MM.1S (cell line): ENCODE measurements around the gene DLG5.

ENCODE experiments used
- DNase-seq: peaks from one replicate; pipeline ENCODE4 v3.0.0-alpha.2; 2015
- H2AFZ ChIP-seq: fragments of 300-600 bp; sonication (generic); 2 replicates; pipeline ENCODE4 v1.6.0; 2016; ENCODE audit warnings: antibody characterized with exemption, low read length
- H3F3A ChIP-seq: fragments of 300-600 bp; sonication (generic); 2 replicates; pipeline ENCODE4 v1.6.1; 2016; ENCODE audit warnings: mild to moderate bottlenecking, antibody characterized with exemption, low read length, moderate library complexity, mixed read lengths; ENCODE audit not compliant: insufficient read depth
- H3K27ac ChIP-seq: fragments of 300-600 bp; sonication (generic); 2 replicates; pipeline ENCODE4 v1.5.1; 2016; ENCODE audit warnings: mild to moderate bottlenecking, low read length
- H3K27me3 ChIP-seq: fragments of 300-600 bp; sonication (generic); replicated peaks from 2 replicates; pipeline ENCODE4 v1.6.0; 2016; ENCODE audit warnings: low read length; ENCODE audit not compliant: insufficient read depth
- H3K36me3 ChIP-seq: fragments of 300-600 bp; sonication (generic); replicated peaks from 2 replicates; pipeline ENCODE4 v1.6.1; 2016; ENCODE audit warnings: mild to moderate bottlenecking, low read length, mixed read lengths; ENCODE audit not compliant: insufficient read depth
- H3K4me1 ChIP-seq: fragments of 300-600 bp; sonication (generic); 2 replicates; pipeline ENCODE4 v1.6.1; 2016; ENCODE audit warnings: low read length, mixed read lengths
- H3K4me2 ChIP-seq: fragments of 300-600 bp; sonication (generic); 2 replicates; pipeline ENCODE4 v1.6.0; 2016; ENCODE audit warnings: low read depth, low read length
- H3K4me3 ChIP-seq: fragments of 300-600 bp; sonication (generic); 2 replicates; pipeline ENCODE4 v1.5.1; 2016; ENCODE audit warnings: low read length, mixed read lengths
- H3K79me2 ChIP-seq: fragments of 300-600 bp; sonication (generic); 2 replicates; pipeline ENCODE4 v1.6.1; 2016; ENCODE audit warnings: mixed run types, low read length, mixed read lengths
- H3K9ac ChIP-seq: fragments of 300-600 bp; sonication (generic); 2 replicates; pipeline ENCODE4 v1.6.1; 2016; ENCODE audit warnings: low read length, mixed read lengths
- H3K9me2 ChIP-seq: fragments of 300-600 bp; sonication (generic); replicated peaks from 2 replicates; pipeline ENCODE4 v1.6.1; 2016; ENCODE audit warnings: mild to moderate bottlenecking, low read length, mixed read lengths; ENCODE audit not compliant: insufficient read depth
- H3K9me3 ChIP-seq: fragments of 300-600 bp; sonication (generic); replicated peaks from 2 replicates; pipeline ENCODE4 v1.6.1; 2016; ENCODE audit warnings: mild to moderate bottlenecking, low read length, mixed read lengths; ENCODE audit not compliant: insufficient read depth
- H4K20me1 ChIP-seq: fragments of 300-600 bp; sonication (generic); 2 replicates; pipeline ENCODE4 v1.6.1; 2016; ENCODE audit warnings: mild to moderate bottlenecking, low read length, moderate library complexity, mixed read lengths; ENCODE audit not compliant: insufficient read depth
- EZH2 ChIP-seq: fragments of 300-600 bp; sonication (generic); optimal IDR thresholded peaks from 2 replicates; pipeline ENCODE3; 2017; ENCODE audit warnings: low read depth, mild to moderate bottlenecking, antibody characterized with exemption, low read length, mixed read lengths
- EZH2phosphoT487 ChIP-seq: fragments of 300-600 bp; sonication (generic); IDR thresholded peaks from 2 replicates; pipeline ENCODE4 v1.6.1; 2018; ENCODE audit warnings: antibody characterized with exemption, low read length
- TF ChIP-seq, protein P1 (sequence below): fragments of 300-600 bp; sonication (generic); IDR thresholded peaks from 2 replicates; pipeline ENCODE4 v1.5.1; 2016; ENCODE audit warnings: antibody characterized with exemption, low read length, mixed read lengths

DLG5 gene

DNA sequence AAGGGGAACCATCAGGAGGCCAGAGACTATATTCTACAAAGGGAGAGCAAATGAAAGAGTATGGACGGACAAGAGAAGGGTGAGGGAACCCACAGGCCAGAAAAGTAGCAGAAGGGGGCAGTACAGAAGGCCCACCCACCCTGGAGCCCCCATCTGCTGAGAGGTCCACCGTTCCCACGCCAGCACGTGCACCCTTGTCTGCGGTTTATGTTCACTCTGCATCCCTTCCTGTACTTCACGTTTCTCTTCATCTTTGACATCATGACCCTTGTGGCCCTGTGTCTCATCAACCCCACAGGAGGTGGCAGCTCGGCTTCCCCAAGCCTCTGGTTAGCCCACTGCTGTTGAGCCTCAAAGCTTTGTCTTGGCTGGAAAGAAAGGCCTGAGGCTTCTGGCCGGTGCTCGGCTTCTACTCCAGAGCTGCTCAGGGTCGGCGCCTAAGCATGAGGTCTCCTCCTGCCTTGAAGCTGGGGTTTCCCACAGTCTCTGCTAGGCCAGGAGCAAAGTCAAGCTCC is 138.0 kb downstream of the DLG5 start:
- no peak for TF ChIP-seq EZH2phosphoT487
- TF ChIP-seq EZH2: no peak
- TF ChIP-seq, protein P1, sequence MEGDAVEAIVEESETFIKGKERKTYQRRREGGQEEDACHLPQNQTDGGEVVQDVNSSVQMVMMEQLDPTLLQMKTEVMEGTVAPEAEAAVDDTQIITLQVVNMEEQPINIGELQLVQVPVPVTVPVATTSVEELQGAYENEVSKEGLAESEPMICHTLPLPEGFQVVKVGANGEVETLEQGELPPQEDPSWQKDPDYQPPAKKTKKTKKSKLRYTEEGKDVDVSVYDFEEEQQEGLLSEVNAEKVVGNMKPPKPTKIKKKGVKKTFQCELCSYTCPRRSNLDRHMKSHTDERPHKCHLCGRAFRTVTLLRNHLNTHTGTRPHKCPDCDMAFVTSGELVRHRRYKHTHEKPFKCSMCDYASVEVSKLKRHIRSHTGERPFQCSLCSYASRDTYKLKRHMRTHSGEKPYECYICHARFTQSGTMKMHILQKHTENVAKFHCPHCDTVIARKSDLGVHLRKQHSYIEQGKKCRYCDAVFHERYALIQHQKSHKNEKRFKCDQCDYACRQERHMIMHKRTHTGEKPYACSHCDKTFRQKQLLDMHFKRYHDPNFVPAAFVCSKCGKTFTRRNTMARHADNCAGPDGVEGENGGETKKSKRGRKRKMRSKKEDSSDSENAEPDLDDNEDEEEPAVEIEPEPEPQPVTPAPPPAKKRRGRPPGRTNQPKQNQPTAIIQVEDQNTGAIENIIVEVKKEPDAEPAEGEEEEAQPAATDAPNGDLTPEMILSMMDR: no peak
- no peaks in the 10 kb centered on the region for H3F3A ChIP-seq
- H3K4me3 ChIP-seq: no peak overlapping the region
- no peak overlapping the region for H3K4me2 ChIP-seq
- no peak overlapping the region for H3K9ac ChIP-seq
- H3K27ac ChIP-seq: no peak overlapping the region
- no peaks in the 10 kb centered on the region for H3K27me3 ChIP-seq
- H3K36me3 ChIP-seq: no peaks in the 10 kb centered on the region
- H2AFZ ChIP-seq: no peak overlapping the region
- no peaks in the 10 kb centered on the region for H3K9me2 ChIP-seq
- no peak for DNase-seq
- no peaks in the 10 kb centered on the region for H4K20me1 ChIP-seq
- no peaks in the 10 kb centered on the region for H3K79me2 ChIP-seq
- H3K9me3 ChIP-seq: no peaks in the 10 kb centered on the region
- no peaks in the 10 kb centered on the region for H3K4me1 ChIP-seq

DNA sequence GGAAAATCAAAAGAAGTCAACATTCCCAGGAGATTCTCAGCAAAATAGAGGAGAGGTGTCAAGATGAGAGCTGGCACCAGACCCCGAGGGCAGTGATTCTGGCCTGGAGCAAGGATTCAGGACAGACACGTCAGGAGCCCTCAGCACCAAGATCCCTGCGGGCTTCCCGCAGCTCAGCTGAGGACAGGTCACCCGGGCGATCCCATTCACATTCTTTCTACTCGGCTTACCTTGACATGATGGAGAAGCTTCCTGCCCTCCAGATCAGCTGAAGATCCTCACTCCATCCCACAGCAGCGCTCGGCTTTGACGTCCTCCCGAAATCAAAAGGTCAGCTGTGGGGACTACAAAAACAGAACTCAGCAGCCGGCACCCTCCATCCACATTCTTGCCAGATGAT is 139.1 kb downstream of the DLG5 start:
- TF ChIP-seq EZH2 (no peak), EZH2phosphoT487 (no peak)
- TF ChIP-seq, protein P1: no peak
- Histone ChIP-seq H2AFZ (no peak overlapping the region), H3K4me3 (no peak overlapping the region), H3K4me2 (no peak overlapping the region), H3K27me3 (no peaks in the 10 kb centered on the region), H3F3A (no peaks in the 10 kb centered on the region), H3K9me3 (no peaks in the 10 kb centered on the region), H3K9me2 (no peaks in the 10 kb centered on the region), H4K20me1 (no peaks in the 10 kb centered on the region), H3K4me1 (no peaks in the 10 kb centered on the region), H3K36me3 (no peaks in the 10 kb centered on the region), H3K79me2 (no peaks in the 10 kb centered on the region), H3K27ac (no peak overlapping the region), H3K9ac (no peak overlapping the region)
- no peak for DNase-seq

DNA sequence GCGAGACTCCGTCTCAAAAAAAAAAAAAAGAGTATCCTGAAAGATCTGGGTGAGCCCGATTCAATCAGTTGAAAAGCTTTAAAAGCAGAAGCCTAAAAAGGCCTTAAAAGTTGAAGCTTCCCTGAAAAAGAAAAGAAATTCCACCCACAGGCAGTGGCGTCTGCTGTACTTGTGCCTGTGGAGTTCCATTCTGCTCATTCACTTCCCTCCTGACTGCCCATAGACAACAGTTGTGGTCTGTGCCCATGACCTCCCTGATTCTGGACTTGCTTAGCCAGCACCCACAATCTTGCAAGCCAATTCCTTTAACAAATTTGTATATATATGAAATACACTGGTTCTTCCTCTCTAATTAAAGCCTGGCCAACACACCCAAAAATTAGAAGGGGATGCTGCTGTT is 141.7 kb downstream of the DLG5 start:
- Histone ChIP-seq H3K9me3 (no peaks in the 10 kb centered on the region), H3K79me2 (no peaks in the 10 kb centered on the region), H2AFZ (no peak overlapping the region), H3K9ac (no peak overlapping the region), H3K4me1 (no peaks in the 10 kb centered on the region), H3K4me2 (no peak overlapping the region), H3K9me2 (no peaks in the 10 kb centered on the region), H3K4me3 (no peak overlapping the region), H3F3A (no peaks in the 10 kb centered on the region), H3K27ac (no peak overlapping the region), H3K27me3 (no peaks in the 10 kb centered on the region), H4K20me1 (no peaks in the 10 kb centered on the region), H3K36me3 (no peaks in the 10 kb centered on the region)
- TF ChIP-seq EZH2: no peak
- TF ChIP-seq EZH2phosphoT487: no peak
- TF ChIP-seq, protein P1: no peak
- DNase-seq: no peak
